AG04449 (cell line): ENCODE data around the gene DOCK7.
"Not testable (repeated sequence)": the region's sequence is repeated elsewhere in the genome, so short reads cannot be mapped to it uniquely, and the experiment has no call there.

Experiments
- CTCF ChIA-PET: fragments of 350-600 bp; formaldehyde crosslinking; extraction: SDS; loops from one replicate; lab custom pipeline; 2021; ENCODE audit warnings: antibody characterized with exemption; lab: Yijun Ruan, JAX
- POLR2A ChIA-PET: fragments of 400-600, 350-600 bp; formaldehyde crosslinking; extraction: SDS; loops from one replicate; lab custom pipeline; 2020; ENCODE audit warnings: antibody characterized with exemption, inconsistent platforms; lab: Yijun Ruan, JAX
- DNase-seq: peaks from one replicate; pipeline ENCODE4 v3.0.0-alpha.2; 2010; ENCODE audit warnings: low read depth, low spot score
- H3K4me3 ChIP-seq: 2 replicates; pipeline ENCODE4 v1.5.1; 2011; ENCODE audit warnings: low read depth, mild to moderate bottlenecking, control low read depth, low read length
- TF ChIP-seq, protein P1 (sequence below): IDR thresholded peaks from one replicate; pipeline ENCODE4 v1.5.1; 2011; ENCODE audit warnings: mild to moderate bottlenecking, moderate library complexity, low read length, control low read depth, inconsistent platforms; ENCODE audit not compliant: insufficient read depth; ENCODE audit errors: missing control alignments

Gene DOCK7

GRCh38 chr1:62529227-62529626, 159.0 kb downstream of the DOCK7 start:
- DNase-seq, result no peak
- TF ChIP-seq, protein P1, sequence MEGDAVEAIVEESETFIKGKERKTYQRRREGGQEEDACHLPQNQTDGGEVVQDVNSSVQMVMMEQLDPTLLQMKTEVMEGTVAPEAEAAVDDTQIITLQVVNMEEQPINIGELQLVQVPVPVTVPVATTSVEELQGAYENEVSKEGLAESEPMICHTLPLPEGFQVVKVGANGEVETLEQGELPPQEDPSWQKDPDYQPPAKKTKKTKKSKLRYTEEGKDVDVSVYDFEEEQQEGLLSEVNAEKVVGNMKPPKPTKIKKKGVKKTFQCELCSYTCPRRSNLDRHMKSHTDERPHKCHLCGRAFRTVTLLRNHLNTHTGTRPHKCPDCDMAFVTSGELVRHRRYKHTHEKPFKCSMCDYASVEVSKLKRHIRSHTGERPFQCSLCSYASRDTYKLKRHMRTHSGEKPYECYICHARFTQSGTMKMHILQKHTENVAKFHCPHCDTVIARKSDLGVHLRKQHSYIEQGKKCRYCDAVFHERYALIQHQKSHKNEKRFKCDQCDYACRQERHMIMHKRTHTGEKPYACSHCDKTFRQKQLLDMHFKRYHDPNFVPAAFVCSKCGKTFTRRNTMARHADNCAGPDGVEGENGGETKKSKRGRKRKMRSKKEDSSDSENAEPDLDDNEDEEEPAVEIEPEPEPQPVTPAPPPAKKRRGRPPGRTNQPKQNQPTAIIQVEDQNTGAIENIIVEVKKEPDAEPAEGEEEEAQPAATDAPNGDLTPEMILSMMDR, result no peak
- POLR2A ChIA-PET, result no interaction called here
- CTCF ChIA-PET, result interaction anchor here (1.4 to 4.0 kb wide), 10 partner anchors 10 to 224 kb away, joined by 3 to 91 read pairs (median 12); no protein-coding TSS in a partner anchor
- no peak overlapping the region for H3K4me3 ChIP-seq

DNA sequence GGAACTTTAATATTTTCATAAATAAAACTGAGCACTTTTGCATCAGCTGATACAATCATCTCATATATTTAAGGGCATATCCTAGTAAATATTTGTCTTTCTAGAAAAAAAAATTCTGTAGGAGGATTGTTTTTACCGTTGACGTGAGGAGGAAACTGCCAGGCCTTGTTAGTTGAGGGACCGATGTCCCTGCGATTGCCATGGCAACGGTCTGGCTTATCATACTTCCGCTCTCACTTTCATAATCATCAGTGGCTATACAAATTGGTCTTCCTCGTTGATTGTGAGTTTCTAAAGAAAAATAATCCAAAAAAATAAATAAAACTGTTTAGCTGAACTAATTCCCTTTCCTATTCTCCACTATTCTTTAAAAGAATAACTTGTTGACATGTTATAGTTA, 160.2 kb downstream of the DOCK7 start:
- TF ChIP-seq, protein P1, result no peak
- no peak overlapping the region for H3K4me3 ChIP-seq
- POLR2A ChIA-PET, result no interaction called here
- DNase-seq, result no peak
- CTCF ChIA-PET, result interaction anchor here (3.6 to 4.0 kb wide), 2 partner anchors 20 to 218 kb away, joined by 24 to 91 read pairs; no protein-coding TSS in a partner anchor

GRCh38 chr1:62527346-62527745, 160.8 kb downstream of the DOCK7 start:
- CTCF ChIA-PET, result interaction anchor here (4.0 kb wide), 1 partner anchor 219 kb away, joined by 91 read pairs; no protein-coding TSS in a partner anchor
- POLR2A ChIA-PET, H3K4me3 ChIP-seq, DNase-seq: not testable (repeated sequence)

- TF ChIP-seq, protein P1, result no peak
- ChIA-PET CTCF (interaction anchor here (0.9 to 1.5 kb wide), 2 partner anchors 9 to 224 kb away, joined by 3 to 4 read pairs; no protein-coding TSS in a partner anchor), POLR2A (no interaction called here)
Observed at GRCh38 chr1:62523860-62524259, 164.3 kb downstream of the DOCK7 start.

DNA sequence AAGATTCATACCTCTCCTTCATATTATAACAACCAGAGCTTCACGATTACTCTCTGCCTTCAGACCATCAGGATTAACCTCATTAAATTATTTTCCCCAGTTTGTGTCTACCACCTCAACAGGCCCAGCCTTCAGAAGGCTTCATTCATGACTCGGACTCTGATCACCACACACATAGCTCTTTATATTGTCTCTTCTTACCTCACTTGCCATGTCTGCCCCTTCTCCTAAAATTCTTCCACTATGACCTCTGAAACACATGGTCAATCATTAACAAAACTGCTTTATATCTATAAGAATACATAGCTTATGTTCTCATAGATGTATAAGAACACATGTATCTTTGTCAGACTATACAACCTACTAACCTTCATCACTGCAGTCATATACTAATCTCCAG, 171.6 kb downstream of the DOCK7 start:
- CTCF ChIA-PET, result interaction anchor here (1.5 to 6.3 kb wide), 3 partner anchors 9 to 230 kb away, joined by 5 to 36 read pairs (median 20); no protein-coding TSS in a partner anchor
- POLR2A ChIA-PET, result no interaction called here
- no peak overlapping the region for H3K4me3 ChIP-seq
- DNase-seq, result no peak
- TF ChIP-seq, protein P1, result no peak

More at GRCh38 chr1:62523860-62524259, 164.3 kb downstream of the DOCK7 start:
- DNase-seq, result no peak
- no peak overlapping the region for H3K4me3 ChIP-seq

DNA sequence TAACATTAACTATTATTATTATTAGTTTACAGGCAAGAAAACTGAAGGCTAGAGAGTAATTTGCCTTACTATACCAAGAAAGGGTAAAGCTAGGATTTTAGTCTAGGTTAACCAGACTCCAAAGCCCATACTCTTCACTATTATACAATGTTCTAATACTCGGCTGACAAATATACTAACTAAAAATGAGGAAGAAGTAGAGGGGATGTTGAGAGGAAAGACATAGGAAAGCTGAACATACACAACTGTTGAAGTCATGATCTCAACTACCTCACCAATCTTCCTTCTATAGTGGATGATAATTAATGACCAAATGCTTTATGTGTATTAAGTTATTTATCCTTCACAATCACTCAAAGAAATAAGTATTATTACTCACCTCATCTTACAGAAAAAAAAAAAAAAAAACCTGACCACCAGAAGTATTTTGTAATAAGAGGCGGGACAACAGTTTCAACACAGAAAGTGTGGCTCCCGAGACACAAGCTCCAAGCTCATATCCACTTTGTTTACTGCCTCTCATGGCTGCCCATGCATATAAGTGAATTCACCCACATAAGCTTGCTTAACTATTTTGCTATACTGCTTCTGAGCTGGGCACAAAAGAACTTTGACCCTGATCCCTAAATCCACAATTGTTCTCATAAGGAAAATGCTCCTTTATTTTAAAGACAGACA, 173.3 kb downstream of the DOCK7 start:
- ChIA-PET CTCF (interaction anchor here (0.6 to 6.3 kb wide), 3 partner anchors 15 to 231 kb away, joined by 4 to 36 read pairs (median 5); no protein-coding TSS in a partner anchor), POLR2A (no interaction called here)
- no peak for DNase-seq
- no peak overlapping the region for H3K4me3 ChIP-seq
- TF ChIP-seq, protein P1, result no peak
